ENCODE data around the gene PCYT2.

PCYT2 gene

DNA sequence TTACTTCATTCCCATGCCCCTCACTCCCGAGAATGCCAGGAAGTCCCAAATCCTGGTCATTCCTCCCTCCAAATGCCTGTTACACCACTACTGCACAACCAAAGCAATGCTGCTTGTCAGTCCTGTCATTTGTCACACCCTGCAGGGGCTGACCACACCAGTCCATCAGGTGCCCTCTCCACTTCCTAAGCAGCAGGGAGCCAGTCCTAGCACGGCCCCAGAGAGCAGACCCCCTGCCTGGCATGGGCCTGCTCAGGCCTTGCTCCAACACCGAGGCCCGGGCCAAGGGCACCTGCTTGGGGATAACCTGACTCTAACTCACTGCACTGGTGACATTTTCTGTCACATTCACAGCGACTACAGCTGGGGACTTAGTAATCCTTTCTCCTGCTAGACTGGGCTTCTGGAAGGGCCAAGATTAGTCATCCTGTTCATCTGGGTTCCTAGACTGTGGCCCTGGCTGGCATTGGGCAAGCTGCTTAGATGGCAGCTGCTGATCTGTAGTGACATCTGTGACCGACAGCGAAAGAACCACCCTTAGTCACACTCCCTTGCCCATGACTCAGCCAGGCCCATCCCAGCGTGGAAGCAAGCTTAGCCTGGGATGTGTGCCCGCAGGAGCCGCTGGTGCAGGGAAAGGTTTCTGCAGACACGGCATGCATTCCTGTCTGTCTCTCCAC, 25.2 kb downstream of the PCYT2 start:
- ChIA-PET CTCF (interaction anchor here (1.1 to 1.4 kb wide), 3 partner anchors 9 to 40 kb away, joined by 3 to 5 read pairs (median 3); no protein-coding TSS in a partner anchor), POLR2A (no interaction called here)
- H3K27me3 ChIP-seq (replicated peaks in 2 of 5; ENCODE audit: control insufficient read depth in 4 of 5, insufficient read depth in 5 of 5, low read length in 4 of 5), result no peaks in the 10 kb centered on the region
- H3K27ac ChIP-seq (ENCODE audit: insufficient read depth in 1 of 2, low read depth in 1 of 2, low read length in 2 of 2, poor library complexity in 1 of 2, severe bottlenecking in 2 of 2), result no peak overlapping the region
- H3K9me3 ChIP-seq (ENCODE audit: control extremely low read depth in 1 of 5, control insufficient read depth in 4 of 5, insufficient read depth in 2 of 5, low read depth in 1 of 5, low read length in 4 of 5), result no peaks in the 10 kb centered on the region
- no peak overlapping the region for H3K4me3 ChIP-seq (ENCODE audit: control insufficient read depth in 1 of 7, extremely low read depth in 1 of 7, insufficient read depth in 4 of 7, low read depth in 2 of 7, low read length in 6 of 7)
- no peak for DNase-seq
- peaks cover 8 to 72% (median 61%) of the 10 kb centered on the region in 4 experiments for H3K36me3 ChIP-seq (ENCODE audit: control insufficient read depth in 4 of 4, insufficient read depth in 4 of 4, low read length in 3 of 4)
- peaks cover 7 to 14% (median 13%) of the 10 kb centered on the region in 4 experiments for H3K4me1 ChIP-seq (ENCODE audit: control extremely low read depth in 1 of 4, control insufficient read depth in 4 of 4, insufficient read depth in 4 of 4, low read length in 3 of 4)
- 96% methylated on average over 10 of the region's 11 CpGs for WGBS (ENCODE audit: insufficient coverage)

DNA sequence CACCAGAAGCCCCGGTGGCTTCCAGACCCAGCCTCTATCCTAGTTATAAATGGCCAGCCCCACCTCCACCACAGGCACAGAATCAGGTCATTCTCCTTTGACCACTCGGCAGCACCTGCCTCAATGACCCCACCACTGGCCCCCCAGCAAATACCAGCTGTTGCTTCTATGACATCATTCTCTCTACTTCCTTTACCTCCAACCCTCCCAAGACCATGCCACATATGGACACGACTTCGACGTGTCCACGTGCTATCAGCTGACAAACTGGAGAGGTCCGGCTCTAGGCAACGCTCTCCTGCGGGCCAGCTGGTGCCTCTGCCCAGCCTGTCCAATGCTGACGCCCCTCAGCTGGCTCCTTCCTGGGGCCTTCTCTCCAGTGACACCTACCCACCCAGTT, 25.7 kb downstream of the PCYT2 start:
- H3K27me3 ChIP-seq (replicated peaks in 2 of 5; ENCODE audit: control insufficient read depth in 4 of 5, insufficient read depth in 5 of 5, low read length in 4 of 5), result no peaks in the 10 kb centered on the region
- CTCF ChIA-PET, result interaction anchor here (1.1 to 1.6 kb wide), 3 partner anchors 13 to 41 kb away, joined by 3 to 7 read pairs (median 5); no protein-coding TSS in a partner anchor
- no peak overlapping the region for H3K27ac ChIP-seq (ENCODE audit: insufficient read depth in 1 of 2, low read depth in 1 of 2, low read length in 2 of 2, poor library complexity in 1 of 2, severe bottlenecking in 2 of 2)
- H3K9me3 ChIP-seq (ENCODE audit: control extremely low read depth in 1 of 5, control insufficient read depth in 4 of 5, insufficient read depth in 2 of 5, low read depth in 1 of 5, low read length in 4 of 5), result no peaks in the 10 kb centered on the region
- no peak overlapping the region for H3K4me3 ChIP-seq (ENCODE audit: control insufficient read depth in 1 of 7, extremely low read depth in 1 of 7, insufficient read depth in 4 of 7, low read depth in 2 of 7, low read length in 6 of 7)
- 93% methylated on average over 10 of the region's 10 CpGs for WGBS (ENCODE audit: insufficient coverage)
- no peak for DNase-seq
- POLR2A ChIA-PET, result no interaction called here
- peaks cover 7 to 11% (median 10%) of the 10 kb centered on the region in 4 experiments for H3K4me1 ChIP-seq (ENCODE audit: control extremely low read depth in 1 of 4, control insufficient read depth in 4 of 4, insufficient read depth in 4 of 4, low read length in 3 of 4)
- H3K36me3 ChIP-seq (ENCODE audit: control insufficient read depth in 4 of 4, insufficient read depth in 4 of 4, low read length in 3 of 4), result peaks cover 10 to 75% (median 61%) of the 10 kb centered on the region in 4 experiments

DNA sequence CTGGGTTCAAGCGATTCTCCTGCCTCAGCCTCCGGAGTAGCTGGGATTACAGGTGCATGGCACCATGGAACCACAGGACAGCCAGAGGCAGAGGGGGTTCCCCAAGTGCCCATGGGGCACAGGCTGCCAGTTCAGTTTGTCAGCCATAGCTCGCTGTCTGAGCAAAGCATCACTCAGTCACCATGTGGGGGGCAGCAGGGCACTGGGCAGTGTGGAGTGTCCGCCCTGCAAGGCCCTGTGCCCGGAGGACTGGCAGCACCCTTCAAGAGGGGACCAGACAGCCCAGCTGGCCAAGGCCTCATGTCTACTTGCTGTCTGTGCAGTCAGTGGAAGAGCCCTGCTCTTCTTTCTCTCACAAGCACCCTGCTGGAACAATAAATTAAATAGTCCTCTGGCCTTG, 26.2 kb downstream of the PCYT2 start:
- Histone ChIP-seq H3K4me1 (ENCODE audit: control extremely low read depth in 1 of 4, control insufficient read depth in 4 of 4, insufficient read depth in 4 of 4, low read length in 3 of 4) (peaks cover 2 to 6% (median 5%) of the 10 kb centered on the region in 4 experiments), H3K27me3 (replicated peaks in 2 of 5; ENCODE audit: control insufficient read depth in 4 of 5, insufficient read depth in 5 of 5, low read length in 4 of 5) (no peaks in the 10 kb centered on the region), H3K4me3 (ENCODE audit: control insufficient read depth in 1 of 7, extremely low read depth in 1 of 7, insufficient read depth in 4 of 7, low read depth in 2 of 7, low read length in 6 of 7) (no peak overlapping the region), H3K9me3 (ENCODE audit: control extremely low read depth in 1 of 5, control insufficient read depth in 4 of 5, insufficient read depth in 2 of 5, low read depth in 1 of 5, low read length in 4 of 5) (no peaks in the 10 kb centered on the region), H3K27ac (ENCODE audit: insufficient read depth in 1 of 2, low read depth in 1 of 2, low read length in 2 of 2, poor library complexity in 1 of 2, severe bottlenecking in 2 of 2) (no peak overlapping the region), H3K36me3 (ENCODE audit: control insufficient read depth in 4 of 4, insufficient read depth in 4 of 4, low read length in 3 of 4) (peaks cover 11 to 73% (median 61%) of the 10 kb centered on the region in 4 experiments)
- no peak for DNase-seq
- ChIA-PET POLR2A (no interaction called here), CTCF (interaction anchor here (1.1 to 1.6 kb wide), 3 partner anchors 12 to 41 kb away, joined by 3 to 7 read pairs (median 5); no protein-coding TSS in a partner anchor)
- 98% methylated on average over 4 of the region's 5 CpGs for WGBS (ENCODE audit: insufficient coverage)

DNA sequence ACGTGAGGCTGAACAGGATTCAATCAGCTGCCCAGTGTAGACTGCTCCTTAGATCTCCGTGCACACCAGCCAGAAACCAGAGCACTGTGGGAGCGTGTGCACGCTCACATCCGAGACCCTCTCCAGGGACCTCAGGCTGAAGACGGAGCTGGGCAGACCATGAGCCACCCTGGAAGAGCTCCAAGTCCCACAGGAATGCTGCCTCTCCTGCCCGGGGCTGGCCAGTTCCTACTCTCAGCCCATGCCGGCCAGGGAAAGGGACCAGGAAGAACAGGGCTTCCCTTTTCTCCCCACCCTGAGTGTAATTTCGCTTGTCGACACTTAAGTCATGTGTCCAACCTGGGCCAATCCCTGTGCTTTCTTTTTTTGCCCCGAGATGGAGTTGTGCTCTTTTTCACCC, 26.7 kb downstream of the PCYT2 start:
- no peak overlapping the region for H3K27ac ChIP-seq (ENCODE audit: insufficient read depth in 1 of 2, low read depth in 1 of 2, low read length in 2 of 2, poor library complexity in 1 of 2, severe bottlenecking in 2 of 2)
- no peaks in the 10 kb centered on the region for H3K27me3 ChIP-seq (replicated peaks in 2 of 5; ENCODE audit: control insufficient read depth in 4 of 5, insufficient read depth in 5 of 5, low read length in 4 of 5)
- ChIA-PET POLR2A (no interaction called here), CTCF (interaction anchor here (1.4 to 1.6 kb wide), 2 partner anchors 12 to 15 kb away, joined by 5 to 7 read pairs; no protein-coding TSS in a partner anchor)
- H3K36me3 ChIP-seq (ENCODE audit: control insufficient read depth in 4 of 4, insufficient read depth in 4 of 4, low read length in 3 of 4), result peaks cover 11 to 73% (median 61%) of the 10 kb centered on the region in 4 experiments
- 85% methylated on average over 11 of the region's 11 CpGs for WGBS (ENCODE audit: insufficient coverage)
- H3K9me3 ChIP-seq (ENCODE audit: control extremely low read depth in 1 of 5, control insufficient read depth in 4 of 5, insufficient read depth in 2 of 5, low read depth in 1 of 5, low read length in 4 of 5), result no peaks in the 10 kb centered on the region
- H3K4me1 ChIP-seq (ENCODE audit: control extremely low read depth in 1 of 4, control insufficient read depth in 4 of 4, insufficient read depth in 4 of 4, low read length in 3 of 4), result peaks cover 0 to 1% (median under 1%) of the 10 kb centered on the region in 4 experiments
- no peak for DNase-seq
- no peak overlapping the region for H3K4me3 ChIP-seq (ENCODE audit: control insufficient read depth in 1 of 7, extremely low read depth in 1 of 7, insufficient read depth in 4 of 7, low read depth in 2 of 7, low read length in 6 of 7)

DNA sequence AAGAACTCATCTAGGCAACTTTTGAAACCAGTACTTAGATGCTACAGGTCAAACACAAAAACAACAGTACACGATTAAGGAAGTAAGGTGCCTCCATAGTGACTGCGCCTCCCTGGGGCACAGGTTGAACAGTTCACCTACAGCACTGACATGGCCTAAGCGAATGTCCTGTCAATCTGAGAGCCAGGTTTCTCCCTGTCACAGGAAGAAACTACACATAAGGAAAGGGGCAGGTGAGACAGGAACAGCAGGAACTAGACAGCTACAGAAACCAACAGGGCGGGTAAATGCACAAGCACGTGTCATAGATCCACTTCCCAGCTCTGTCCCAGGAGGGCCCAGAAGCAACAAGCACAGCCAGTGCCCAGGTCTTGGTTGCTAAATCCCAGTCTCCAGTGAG, 32.1 kb downstream of the PCYT2 start:
- POLR2A ChIA-PET, result interaction anchor here (1.2 to 1.4 kb wide), 2 partner anchors 10 to 13 kb away, joined by 4 to 5 read pairs; partner anchors contain the start of genes ALYREF and ANAPC11
- CTCF ChIA-PET, result interaction anchor here (0.9 to 2.9 kb wide), 2 partner anchors 9 to 13 kb away, joined by 3 to 20 read pairs; partner anchors contain the start of gene ARHGDIA
- WGBS (ENCODE audit: insufficient coverage), result 97% methylated on average over 4 of the region's 5 CpGs

DNA sequence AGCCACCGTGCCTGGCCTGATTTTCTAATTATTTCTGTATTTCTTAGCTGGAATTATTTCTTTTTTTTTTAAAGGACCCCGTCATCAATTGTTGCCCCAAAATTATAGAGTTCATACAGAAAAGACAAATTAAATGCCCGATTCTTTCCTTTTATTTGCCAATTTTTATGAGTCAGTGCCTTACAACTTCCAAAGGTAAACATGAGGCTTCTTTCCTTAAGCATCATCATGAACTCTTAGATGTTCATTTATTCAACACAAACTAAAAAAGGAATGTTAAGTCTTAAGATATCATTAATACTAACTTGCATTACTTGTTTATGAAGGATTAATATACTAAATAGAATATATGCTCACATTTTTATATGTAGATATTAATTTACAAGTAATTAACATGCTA, 32.9 kb downstream of the PCYT2 start:
- ChIA-PET POLR2A (interaction anchor here (0.6 kb wide), 1 partner anchor 18 kb away, joined by 3 read pairs; no protein-coding TSS in a partner anchor), CTCF (no interaction called here)
- peaks cover 6 to 32% (median 21%) of the 10 kb centered on the region in 4 experiments for H3K36me3 ChIP-seq (ENCODE audit: control insufficient read depth in 4 of 4, insufficient read depth in 4 of 4, low read length in 3 of 4)
- no peaks in the 10 kb centered on the region for H3K9me3 ChIP-seq (ENCODE audit: control extremely low read depth in 1 of 5, control insufficient read depth in 4 of 5, insufficient read depth in 2 of 5, low read depth in 1 of 5, low read length in 4 of 5)
- WGBS (ENCODE audit: insufficient coverage), result 94% methylated on average over 2 of the region's 3 CpGs
- no peak overlapping the region for H3K27ac ChIP-seq (ENCODE audit: insufficient read depth in 1 of 2, low read depth in 1 of 2, low read length in 2 of 2, poor library complexity in 1 of 2, severe bottlenecking in 2 of 2)
- H3K27me3 ChIP-seq (replicated peaks in 2 of 5; ENCODE audit: control insufficient read depth in 4 of 5, insufficient read depth in 5 of 5, low read length in 4 of 5), result no peaks in the 10 kb centered on the region
- no peak for DNase-seq
- no peak overlapping the region for H3K4me3 ChIP-seq (ENCODE audit: control insufficient read depth in 1 of 7, extremely low read depth in 1 of 7, insufficient read depth in 4 of 7, low read depth in 2 of 7, low read length in 6 of 7)
- peaks cover 0 to 1% (median 0%) of the 10 kb centered on the region in 4 experiments for H3K4me1 ChIP-seq (ENCODE audit: control extremely low read depth in 1 of 4, control insufficient read depth in 4 of 4, insufficient read depth in 4 of 4, low read length in 3 of 4)

More for the DNA sequence above, 32.1 kb downstream of the PCYT2 start:
- H3K4me1 ChIP-seq (ENCODE audit: control extremely low read depth in 1 of 4, control insufficient read depth in 4 of 4, insufficient read depth in 4 of 4, low read length in 3 of 4), result no peaks in the 10 kb centered on the region
- H3K36me3 ChIP-seq (ENCODE audit: control insufficient read depth in 4 of 4, insufficient read depth in 4 of 4, low read length in 3 of 4), result peaks cover 6 to 35% (median 25%) of the 10 kb centered on the region in 4 experiments
- H3K9me3 ChIP-seq (ENCODE audit: control extremely low read depth in 1 of 5, control insufficient read depth in 4 of 5, insufficient read depth in 2 of 5, low read depth in 1 of 5, low read length in 4 of 5), result no peaks in the 10 kb centered on the region
- no peaks in the 10 kb centered on the region for H3K27me3 ChIP-seq (replicated peaks in 2 of 5; ENCODE audit: control insufficient read depth in 4 of 5, insufficient read depth in 5 of 5, low read length in 4 of 5)
- no peak overlapping the region for H3K4me3 ChIP-seq (ENCODE audit: control insufficient read depth in 1 of 7, extremely low read depth in 1 of 7, insufficient read depth in 4 of 7, low read depth in 2 of 7, low read length in 6 of 7)
- no peak for DNase-seq
- no peak overlapping the region for H3K27ac ChIP-seq (ENCODE audit: insufficient read depth in 1 of 2, low read depth in 1 of 2, low read length in 2 of 2, poor library complexity in 1 of 2, severe bottlenecking in 2 of 2)

DNA sequence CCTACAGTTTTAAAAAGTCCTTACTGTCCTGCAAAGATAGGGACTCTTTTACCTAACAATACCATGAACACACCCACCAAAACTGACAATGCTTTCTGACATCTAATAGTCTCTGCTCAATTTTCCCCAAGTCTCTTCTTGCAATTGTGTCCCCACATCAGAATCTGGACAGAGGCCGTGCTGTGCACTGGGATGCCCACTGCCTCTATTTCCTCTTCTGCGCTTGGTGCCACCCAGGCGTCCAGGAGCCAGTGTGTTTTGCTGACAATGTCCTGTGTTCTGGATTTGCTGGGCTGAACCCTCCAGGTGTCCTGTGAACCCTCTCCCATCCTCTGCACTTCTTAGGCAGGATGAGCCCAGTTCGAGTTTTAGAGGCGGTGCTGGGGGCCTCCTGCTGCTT, 33.6 kb downstream of the PCYT2 start:
- ChIA-PET CTCF (interaction anchor here (1.0 kb wide), 1 partner anchor 9 kb away, joined by 3 read pairs; no protein-coding TSS in a partner anchor), POLR2A (interaction anchor here (0.6 kb wide), 1 partner anchor 17 kb away, joined by 3 read pairs; no protein-coding TSS in a partner anchor)
- DNase-seq, result no peak
- Histone ChIP-seq H3K36me3 (ENCODE audit: control insufficient read depth in 4 of 4, insufficient read depth in 4 of 4, low read length in 3 of 4) (peaks cover 6 to 32% (median 18%) of the 10 kb centered on the region in 4 experiments), H3K4me1 (ENCODE audit: control extremely low read depth in 1 of 4, control insufficient read depth in 4 of 4, insufficient read depth in 4 of 4, low read length in 3 of 4) (peaks cover 0 to 8% (median 4%) of the 10 kb centered on the region in 4 experiments), H3K27ac (ENCODE audit: insufficient read depth in 1 of 2, low read depth in 1 of 2, low read length in 2 of 2, poor library complexity in 1 of 2, severe bottlenecking in 2 of 2) (no peak overlapping the region), H3K4me3 (ENCODE audit: control insufficient read depth in 1 of 7, extremely low read depth in 1 of 7, insufficient read depth in 4 of 7, low read depth in 2 of 7, low read length in 6 of 7) (no peak overlapping the region), H3K9me3 (ENCODE audit: control extremely low read depth in 1 of 5, control insufficient read depth in 4 of 5, insufficient read depth in 2 of 5, low read depth in 1 of 5, low read length in 4 of 5) (no peaks in the 10 kb centered on the region), H3K27me3 (replicated peaks in 2 of 5; ENCODE audit: control insufficient read depth in 4 of 5, insufficient read depth in 5 of 5, low read length in 4 of 5) (no peaks in the 10 kb centered on the region)
- WGBS (ENCODE audit: insufficient coverage), result 100% methylated on average over 1 of the region's 5 CpGs
